Measurements from ENCODE around the gene TMEM121B.

DNA sequence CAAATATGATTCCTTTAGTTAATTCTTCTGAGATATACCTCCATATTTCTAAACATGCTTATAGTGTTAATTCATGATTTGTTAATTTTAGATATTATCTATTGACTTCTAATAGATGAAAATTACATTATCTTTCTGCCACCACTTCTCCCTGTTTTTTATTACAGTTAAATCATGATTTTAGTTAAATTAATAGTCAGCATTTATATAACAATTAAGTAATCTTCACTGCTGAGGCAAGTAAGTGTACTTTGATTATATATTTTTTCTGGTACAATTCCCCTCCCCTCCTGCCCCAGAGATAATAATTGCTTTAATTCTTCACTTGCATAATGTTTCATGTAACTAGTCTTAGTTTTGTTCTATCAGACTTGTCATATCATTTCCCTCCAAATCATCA lies 30.6 kb downstream of the TMEM121B start:
- TF ChIP-seq FOXM1 (IDR thresholded peaks at IDR 0.05; ENCODE audit: borderline replicate concordance, low read depth): no peak
- TF ChIP-seq, protein P1, sequence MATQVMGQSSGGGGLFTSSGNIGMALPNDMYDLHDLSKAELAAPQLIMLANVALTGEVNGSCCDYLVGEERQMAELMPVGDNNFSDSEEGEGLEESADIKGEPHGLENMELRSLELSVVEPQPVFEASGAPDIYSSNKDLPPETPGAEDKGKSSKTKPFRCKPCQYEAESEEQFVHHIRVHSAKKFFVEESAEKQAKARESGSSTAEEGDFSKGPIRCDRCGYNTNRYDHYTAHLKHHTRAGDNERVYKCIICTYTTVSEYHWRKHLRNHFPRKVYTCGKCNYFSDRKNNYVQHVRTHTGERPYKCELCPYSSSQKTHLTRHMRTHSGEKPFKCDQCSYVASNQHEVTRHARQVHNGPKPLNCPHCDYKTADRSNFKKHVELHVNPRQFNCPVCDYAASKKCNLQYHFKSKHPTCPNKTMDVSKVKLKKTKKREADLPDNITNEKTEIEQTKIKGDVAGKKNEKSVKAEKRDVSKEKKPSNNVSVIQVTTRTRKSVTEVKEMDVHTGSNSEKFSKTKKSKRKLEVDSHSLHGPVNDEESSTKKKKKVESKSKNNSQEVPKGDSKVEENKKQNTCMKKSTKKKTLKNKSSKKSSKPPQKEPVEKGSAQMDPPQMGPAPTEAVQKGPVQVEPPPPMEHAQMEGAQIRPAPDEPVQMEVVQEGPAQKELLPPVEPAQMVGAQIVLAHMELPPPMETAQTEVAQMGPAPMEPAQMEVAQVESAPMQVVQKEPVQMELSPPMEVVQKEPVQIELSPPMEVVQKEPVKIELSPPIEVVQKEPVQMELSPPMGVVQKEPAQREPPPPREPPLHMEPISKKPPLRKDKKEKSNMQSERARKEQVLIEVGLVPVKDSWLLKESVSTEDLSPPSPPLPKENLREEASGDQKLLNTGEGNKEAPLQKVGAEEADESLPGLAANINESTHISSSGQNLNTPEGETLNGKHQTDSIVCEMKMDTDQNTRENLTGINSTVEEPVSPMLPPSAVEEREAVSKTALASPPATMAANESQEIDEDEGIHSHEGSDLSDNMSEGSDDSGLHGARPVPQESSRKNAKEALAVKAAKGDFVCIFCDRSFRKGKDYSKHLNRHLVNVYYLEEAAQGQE (IDR thresholded peaks at IDR 0.05; ENCODE audit: low read depth): no peak
